ENCODE measurements around the gene SNX5. TPM values are rescaled to one million over a fixed set of nuclear protein-coding genes. Genes with fewer than 3 reads are reported as not detected.

Gene SNX5
- total and polyA plus RNA-seq, 12 donors, result 29.0 to 59.1 (median 47.3) TPM

GRCh38 chr20:17969278-17969883, 787 bp upstream of the SNX5 start:
- Histone ChIP-seq H3K27me3 (no peaks in the 10 kb centered on the region), H3K36me3 (peaks cover 0 to 4% (median 0%) of the 10 kb centered on the region in 9 donors), H3K4me3 (peak overlapping the region; percentile 75 to 97 (median 92)), H3K9me3 (no peaks in the 10 kb centered on the region), H3K27ac (peak overlapping the region; percentile 89 to 99 (median 96)), H3K4me1 (peaks cover 0 to 79% (median 72%) of the 10 kb centered on the region in 9 donors)
- no peak for TF ChIP-seq CTCF (IDR thresholded peaks at IDR 0.05)
- intact Hi-C loops (cut with DNase I), result loop anchor here in 3 of 10 donors (2.0 to 10.0 kb wide), 3 partner anchors 75 to 399 kb away; partner anchors contain the start of genes DSTN (in 1 of the 3) and RRBP1 (in 1 of the 3)
- WGBS, 2 donors, result 0 to 1% methylated on average over 28 of the region's 28 CpGs
- ATAC-seq (peak in 6 of 8 donors; percentile 8 to 40 (median 23)), DNase-seq (peak in 1 of 2 donors; percentile 37)

- H3K36me3 ChIP-seq, result peaks cover 0 to 2% (median 0%) of the 10 kb centered on the region in 9 donors
- H3K9me3 ChIP-seq, result no peaks in the 10 kb centered on the region
- no peaks in the 10 kb centered on the region for H3K27me3 ChIP-seq
- no peak for TF ChIP-seq CTCF (IDR thresholded peaks at IDR 0.05)
- H3K4me1 ChIP-seq, result peaks cover 0 to 80% (median 77%) of the 10 kb centered on the region in 9 donors
- DNase-seq, result peak in 1 of 2 donors; percentile 37
- WGBS, 2 donors, result 1 to 2% methylated on average over 40 to 41 of the region's 41 CpGs
- peak; percentile 0 to 35 (median 2) for ATAC-seq
- H3K4me3 ChIP-seq, result peak overlapping the region; percentile 75 to 97 (median 92)
- intact Hi-C loops (cut with DNase I), result loop anchor here in 3 of 10 donors (2.0 to 10.0 kb wide), 3 partner anchors 73 to 397 kb away; partner anchors contain the start of genes DSTN (in 1 of the 3) and RRBP1 (in 1 of the 3)
- peak overlapping the region; percentile 89 to 99 (median 96) for H3K27ac ChIP-seq
Measured at GRCh38 chr20:17967521-17968365, 851 bp downstream of the SNX5 start.

- no peak for ATAC-seq
- Histone ChIP-seq H3K27me3 (no peaks in the 10 kb centered on the region), H3K4me3 (peak overlapping the region; percentile 75 to 97 (median 92)), H3K27ac (peak overlapping the region in 9 of 10 donors; percentile 94 to 99 (median 97)), H3K36me3 (no peaks in the 10 kb centered on the region), H3K4me1 (peaks cover 0 to 80% (median 77%) of the 10 kb centered on the region in 9 donors), H3K9me3 (no peaks in the 10 kb centered on the region)
- WGBS, 2 donors, result 13 to 14% methylated on average over 9 of the region's 9 CpGs
- TF ChIP-seq CTCF (IDR thresholded peaks at IDR 0.05), result peak in 3 of 9 donors; percentile 11 to 27 (median 15)
- DNase-seq, result no peak
- intact Hi-C loops (cut with DNase I), result loop anchor here in 1 of 10 donors (10.0 kb wide), 1 partner anchor 282 kb away; the partner anchor contains the start of gene RRBP1
Measured at GRCh38 chr20:17966432-17967310, 1.9 kb downstream of the SNX5 start.
